ENCODE results near the gene SNRNP48. TPM values are rescaled to one million over a fixed set of nuclear protein-coding genes. Genes with fewer than 3 reads are reported as not detected.

The SNRNP48 gene
- polyA plus RNA-seq (2012; ENCODE audit: insufficient read depth, insufficient read length): 25.3 TPM

- peak within 1 kb of the TSS; percentile 75 for H3K4me3 ChIP-seq (ENCODE audit: low read length)
- peak; percentile 87 for DNase-seq (ENCODE audit: low read depth, low spot score)
Observed at GRCh38 chr6:7589949-7590917, at the start of gene SNRNP48. Gene SNRNP48 (plus strand): TSS chr6:7590198. CDS start chr6:7590258, 60 bp downstream.

GRCh38 chr6:7540595-7540994 lies 49.4 kb upstream of the SNRNP48 start:
- H3K4me3 ChIP-seq (ENCODE audit: low read length): no peak overlapping the region
- no peak for DNase-seq (ENCODE audit: low read depth, low spot score)

- DNase-seq (ENCODE audit: low read depth, low spot score): no peak
- no peak within 1 kb of the TSS for H3K4me3 ChIP-seq (ENCODE audit: low read length)
Observed at GRCh38 chr6:7541175-7542064, 48.6 kb upstream of the SNRNP48 start, which contains the start of gene DSP. Gene DSP (plus strand): TSS chr6:7541671. CDS start chr6:7541916, 245 bp downstream.

- DNase-seq (ENCODE audit: low read depth, low spot score): no peak
- H3K4me3 ChIP-seq (ENCODE audit: low read length): no peak overlapping the region
Observed at GRCh38 chr6:7542065-7542873, 47.7 kb upstream of the SNRNP48 start.

- no peak overlapping the region for H3K4me3 ChIP-seq (ENCODE audit: low read length)
- no peak for DNase-seq (ENCODE audit: low read depth, low spot score)
Observed at GRCh38 chr6:7542874-7543624, 46.9 kb upstream of the SNRNP48 start.

GRCh38 chr6:7543789-7544424 lies 46.1 kb upstream of the SNRNP48 start:
- no peak overlapping the region for H3K4me3 ChIP-seq (ENCODE audit: low read length)
- no peak for DNase-seq (ENCODE audit: low read depth, low spot score)

- H3K4me3 ChIP-seq (ENCODE audit: low read length): no peak overlapping the region
Observed at GRCh38 chr6:7544597-7544996, 45.4 kb upstream of the SNRNP48 start.

GRCh38 chr6:7545316-7546019 lies 44.5 kb upstream of the SNRNP48 start:
- no peak for DNase-seq (ENCODE audit: low read depth, low spot score)
- no peak overlapping the region for H3K4me3 ChIP-seq (ENCODE audit: low read length)

More at GRCh38 chr6:7544597-7544996, 45.4 kb upstream of the SNRNP48 start:
- no peak for DNase-seq (ENCODE audit: low read depth, low spot score)

GRCh38 chr6:7546020-7546369 lies 44.0 kb upstream of the SNRNP48 start:
- no peak overlapping the region for H3K4me3 ChIP-seq (ENCODE audit: low read length)
- no peak for DNase-seq (ENCODE audit: low read depth, low spot score)

- DNase-seq (ENCODE audit: low read depth, low spot score): no peak
- no peak overlapping the region for H3K4me3 ChIP-seq (ENCODE audit: low read length)
Observed at GRCh38 chr6:7546383-7546782, 43.6 kb upstream of the SNRNP48 start.

- no peak for DNase-seq (ENCODE audit: low read depth, low spot score)
- H3K4me3 ChIP-seq (ENCODE audit: low read length): no peak overlapping the region
Observed at GRCh38 chr6:7546896-7547295, 43.1 kb upstream of the SNRNP48 start.

GRCh38 chr6:7547315-7547714 lies 42.7 kb upstream of the SNRNP48 start:
- DNase-seq (ENCODE audit: low read depth, low spot score): no peak
- H3K4me3 ChIP-seq (ENCODE audit: low read length): no peak overlapping the region

GRCh38 chr6:7550433-7550801 lies 39.6 kb upstream of the SNRNP48 start:
- no peak for DNase-seq (ENCODE audit: low read depth, low spot score)
- no peak overlapping the region for H3K4me3 ChIP-seq (ENCODE audit: low read length)

GRCh38 chr6:7554533-7555275 lies 35.3 kb upstream of the SNRNP48 start:
- no peak for DNase-seq (ENCODE audit: low read depth, low spot score)

GRCh38 chr6:7555671-7556070 lies 34.3 kb upstream of the SNRNP48 start:
- DNase-seq (ENCODE audit: low read depth, low spot score): no peak

More at GRCh38 chr6:7554533-7555275, 35.3 kb upstream of the SNRNP48 start:
- H3K4me3 ChIP-seq (ENCODE audit: low read length): no peak overlapping the region

GRCh38 chr6:7556394-7557106 lies 33.4 kb upstream of the SNRNP48 start:
- no peak overlapping the region for H3K4me3 ChIP-seq (ENCODE audit: low read length)
- DNase-seq (ENCODE audit: low read depth, low spot score): no peak

More at GRCh38 chr6:7555671-7556070, 34.3 kb upstream of the SNRNP48 start:
- no peak overlapping the region for H3K4me3 ChIP-seq (ENCODE audit: low read length)
